Thoracic aorta (tissue), 2 donors: ENCODE measurements around the gene ASTN2. TPM values are rescaled to one million over a fixed set of nuclear protein-coding genes. Genes with fewer than 3 reads are reported as not detected.
A peak's percentile ranks its signal among the peaks of the same experiment; 100 is the strongest.

Experiments used
- ATAC-seq: fragments of 150-250 bp; one replicate; pipeline ENCODE4 v1.8.0; 2017; ENCODE audit warnings: low read depth; ENCODE audit not compliant: insufficient number of reproducible peaks, low FRiP score
- DNase-seq: peaks from one replicate; pipeline ENCODE4 v3.0.0-alpha.2; 2020; ENCODE audit warnings: low spot score
- H3K27ac ChIP-seq, 2 donors: fragments of 200-600 bp; sonication (generic); 1 replicate in 1 of 2; 2 replicates in 1 of 2; pipeline ENCODE4 v1.5.1; 2016; ENCODE audit warnings: mild to moderate bottlenecking in 2 of 2, moderate library complexity in 2 of 2
- H3K27me3 ChIP-seq: fragments of 200-600 bp; sonication (generic); replicated peaks from 2 replicates; pipeline ENCODE4 v1.6.0; 2016; ENCODE audit warnings: mild to moderate bottlenecking; ENCODE audit not compliant: insufficient read depth
- H3K36me3 ChIP-seq: fragments of 200-600 bp; sonication (generic); one replicate; pipeline ENCODE4 v1.5.1; 2016
- H3K4me1 ChIP-seq, 2 donors: fragments of 200-600 bp; sonication (generic); 1 replicate in 1 of 2; 2 replicates in 1 of 2; pipeline versions ENCODE4 v1.5.1 to v1.6.0; 2016; ENCODE audit warnings: low read depth in 2 of 2, mild to moderate bottlenecking in 1 of 2; ENCODE audit not compliant: control insufficient read depth in 1 of 2
- H3K4me3 ChIP-seq: fragments of 200-600 bp; sonication (generic); 2 replicates; pipeline ENCODE4 v1.5.1; 2016; ENCODE audit warnings: mild to moderate bottlenecking
- H3K9me3 ChIP-seq: fragments of 200-600 bp; sonication (generic); 2 replicates; pipeline ENCODE4 v1.5.1; 2016
- CTCF ChIP-seq: fragments of 200-600 bp; sonication (generic); IDR thresholded peaks from one replicate; pipeline ENCODE4 v1.5.1; 2019; ENCODE audit warnings: antibody characterized with exemption
- total RNA-seq, 2 donors: library from RNA; depleted of rRNA; stranded (reverse); fragments of >200 nt; gene quantifications; one replicate each; pipeline versions ENCODE4 v1.1.0 to v1.2.3, GENCODE V29; 2016

ASTN2 gene
- total RNA-seq, 2 donors from 2014 or later = 6.8 to 7.1 TPM

- Histone ChIP-seq H3K27ac (no peak overlapping the region), H3K4me3 (no peak overlapping the region), H3K4me1 (peaks cover 9 to 37% of the 10 kb centered on the region in 2 donors), H3K9me3 (no peaks in the 10 kb centered on the region), H3K27me3 (no peaks in the 10 kb centered on the region), H3K36me3 (no peaks in the 10 kb centered on the region)
- DNase-seq = no peak
- no peak for ATAC-seq
- no peak for TF ChIP-seq CTCF
Observed at GRCh38 chr9:116549786-116550660, 864.8 kb downstream of the ASTN2 start.

- Histone ChIP-seq H3K9me3 (no peaks in the 10 kb centered on the region), H3K36me3 (no peaks in the 10 kb centered on the region), H3K4me1 (peaks cover 9 to 44% of the 10 kb centered on the region in 2 donors), H3K27ac (no peak overlapping the region), H3K4me3 (no peak overlapping the region), H3K27me3 (no peaks in the 10 kb centered on the region)
- DNase-seq (peak; percentile 45), ATAC-seq (peak; percentile 69)
- no peak for TF ChIP-seq CTCF
Observed at GRCh38 chr9:116549061-116549664, 865.7 kb downstream of the ASTN2 start.

- Histone ChIP-seq H3K4me3 (no peak overlapping the region), H3K4me1 (peaks cover 9 to 44% of the 10 kb centered on the region in 2 donors), H3K27ac (peak overlapping the region in 1 of 2 donors; percentile 5), H3K36me3 (no peaks in the 10 kb centered on the region), H3K9me3 (no peaks in the 10 kb centered on the region), H3K27me3 (no peaks in the 10 kb centered on the region)
- no peak for DNase-seq
- TF ChIP-seq CTCF = no peak
- no peak for ATAC-seq
Observed at GRCh38 chr9:116547729-116548426, 867.0 kb downstream of the ASTN2 start.

GRCh38 chr9:116546711-116547581 lies 867.9 kb downstream of the ASTN2 start:
- DNase-seq (no peak), ATAC-seq (no peak)
- peaks cover 9 to 44% of the 10 kb centered on the region in 2 donors for H3K4me1 ChIP-seq
- H3K36me3 ChIP-seq = no peaks in the 10 kb centered on the region
- H3K9me3 ChIP-seq = no peaks in the 10 kb centered on the region
- no peak for TF ChIP-seq CTCF
- H3K4me3 ChIP-seq = no peak overlapping the region
- H3K27ac ChIP-seq = no peak overlapping the region
- no peaks in the 10 kb centered on the region for H3K27me3 ChIP-seq
